Embryonic facial prominence (tissue), 1 donor: Measurements from ENCODE around the gene LRCH4.

Experiments used
- DNase-seq: peaks from one replicate; pipeline ENCODE4 v3.0.0-alpha.2; 2016; ENCODE audit errors: extremely low spot score

The LRCH4 gene

DNA sequence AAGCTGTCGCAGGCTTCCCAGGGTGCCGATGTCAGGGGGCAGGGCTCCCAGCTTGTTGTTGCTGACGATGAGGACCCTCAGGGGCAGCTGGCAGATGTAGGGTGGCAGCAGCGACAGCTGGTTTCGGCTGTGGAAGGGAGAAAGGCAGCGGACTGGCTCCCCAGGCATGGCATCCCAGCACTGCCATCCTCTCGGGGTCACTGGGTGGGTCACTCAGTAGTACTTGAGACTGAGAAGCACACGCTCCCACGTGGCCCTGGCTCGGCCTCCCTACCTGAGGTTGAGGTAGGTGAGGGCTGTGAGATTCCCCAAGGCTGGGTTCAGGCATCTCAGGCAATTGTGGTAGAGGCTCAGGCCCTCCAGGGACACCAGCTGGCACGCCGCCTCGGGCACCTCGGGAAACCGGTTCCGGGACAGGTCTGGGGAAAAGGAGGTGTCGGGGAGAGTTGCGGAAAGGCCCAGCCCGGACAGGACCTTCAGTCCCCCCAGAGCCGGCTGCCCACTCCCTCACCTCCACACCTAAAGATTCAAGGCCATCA is 3.8 kb downstream of the LRCH4 start:
- DNase-seq, result no peak

DNA sequence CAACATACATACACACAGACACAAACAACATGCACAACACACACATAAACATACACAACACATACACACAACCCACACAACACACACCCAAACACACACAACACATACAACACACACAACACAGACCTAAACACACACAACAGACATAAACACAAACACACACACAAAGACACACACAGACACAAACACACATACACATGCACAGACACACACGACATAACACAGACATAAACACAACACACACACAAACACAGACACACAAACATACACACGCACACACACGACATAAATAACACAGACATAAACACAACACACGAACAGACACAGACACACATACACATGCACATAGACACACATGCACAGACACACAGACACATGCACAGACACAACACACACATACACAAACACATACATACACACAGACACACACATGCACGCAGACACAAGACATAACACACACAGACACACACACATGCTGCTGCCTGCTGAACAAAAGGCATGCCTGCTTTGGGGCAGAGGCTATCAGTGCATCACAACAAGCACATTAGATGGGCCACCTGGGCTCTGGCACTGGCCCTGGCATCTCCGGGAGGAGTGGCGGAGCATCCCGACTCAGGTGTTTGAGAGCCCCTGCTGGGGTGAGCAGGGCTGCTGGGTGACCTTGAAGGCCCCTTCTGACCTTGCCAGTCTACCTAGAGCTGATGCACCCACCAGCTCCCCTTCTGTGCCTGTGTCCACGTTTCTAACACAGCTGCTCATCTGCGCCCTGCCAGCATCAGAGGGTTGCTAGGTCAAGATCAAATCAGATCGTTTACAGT is 5.3 kb downstream of the LRCH4 start:
- no peak for DNase-seq

DNA sequence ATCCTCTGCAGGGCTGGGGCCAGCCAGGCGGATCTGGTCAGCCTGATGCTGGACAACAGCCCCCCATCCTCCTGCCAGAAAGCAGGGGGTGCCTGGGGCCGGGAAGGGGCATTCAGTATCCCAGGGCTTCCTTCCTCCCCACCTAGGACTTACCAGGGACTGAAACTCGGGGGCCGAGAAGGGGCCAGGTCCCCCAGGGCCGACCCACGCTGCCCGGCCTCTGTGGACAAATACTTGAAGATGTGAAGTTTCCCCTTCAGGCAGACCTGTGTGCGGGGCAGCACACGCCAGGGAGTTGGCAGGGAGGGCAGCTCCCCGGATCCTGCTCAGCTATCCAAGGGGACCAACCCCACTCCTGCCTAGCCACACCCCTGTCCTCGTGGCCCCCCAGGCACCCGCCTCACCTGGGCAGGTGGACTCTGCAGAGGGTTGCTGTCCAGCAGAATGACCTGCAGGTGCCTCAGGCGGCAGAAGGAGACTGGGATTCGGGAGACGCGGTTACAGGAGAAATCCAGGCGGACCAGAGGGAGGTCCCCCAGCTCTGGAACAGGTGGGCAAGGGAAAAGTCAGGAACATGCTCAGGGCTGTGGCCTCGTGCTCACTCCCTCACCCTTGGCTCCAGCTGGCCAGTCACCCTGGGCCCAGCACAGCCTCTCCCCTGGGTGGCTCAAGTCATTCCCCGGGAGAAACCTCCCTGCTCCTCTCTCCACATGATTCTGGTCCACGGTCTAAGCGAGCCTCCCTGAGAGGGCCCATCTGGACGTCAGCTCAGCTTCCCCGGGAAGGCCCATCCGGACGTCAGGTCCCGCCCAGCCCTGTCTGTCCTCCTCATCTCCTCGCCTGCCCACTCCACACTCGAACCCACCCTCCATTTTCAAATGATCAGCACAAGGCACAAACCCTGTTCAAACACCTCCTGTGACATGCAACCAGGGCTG is 7.4 kb downstream of the LRCH4 start:
- no peak for DNase-seq

DNA sequence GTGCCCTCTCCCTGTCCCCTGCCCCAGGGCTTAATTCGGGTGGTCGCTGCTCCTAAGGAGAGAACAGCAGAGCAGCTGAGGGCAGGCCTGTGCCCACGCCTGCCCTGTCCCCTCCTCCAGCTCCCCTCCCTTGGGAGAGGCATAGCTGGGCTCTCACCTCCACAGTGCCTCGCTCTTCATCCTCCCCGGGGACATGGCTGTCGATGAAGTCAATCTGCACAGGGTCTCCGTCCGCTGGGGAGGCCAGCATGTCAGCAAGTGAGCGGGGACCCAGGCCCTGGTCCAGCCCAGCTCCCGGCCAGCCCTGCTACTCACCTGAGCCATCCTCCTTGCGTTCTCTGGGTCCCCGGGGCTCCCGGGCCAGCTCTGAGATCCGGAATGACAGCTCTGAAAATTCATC is 8.4 kb downstream of the LRCH4 start:
- no peak for DNase-seq

DNA sequence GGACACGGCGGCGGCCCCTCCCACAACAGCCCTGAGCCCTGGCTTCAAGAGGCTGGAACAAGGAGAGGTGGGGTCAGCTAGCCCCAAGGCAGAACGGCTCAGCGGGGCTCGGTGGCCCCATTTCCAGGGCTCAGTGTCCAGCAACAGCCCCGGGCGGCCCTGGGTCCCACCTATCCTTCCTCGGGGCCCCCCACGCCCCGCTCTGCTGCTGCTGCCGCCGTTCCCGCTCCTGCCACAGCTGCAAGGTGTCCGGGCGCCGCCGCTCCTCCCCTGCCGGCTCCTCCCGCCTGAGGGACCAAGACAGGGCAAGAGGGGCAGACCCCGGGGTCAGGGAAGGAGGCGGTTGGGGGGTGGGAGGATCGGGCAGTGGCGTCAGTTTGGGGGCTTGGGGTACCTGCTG is 8.8 kb downstream of the LRCH4 start:
- DNase-seq, result no peak

DNA sequence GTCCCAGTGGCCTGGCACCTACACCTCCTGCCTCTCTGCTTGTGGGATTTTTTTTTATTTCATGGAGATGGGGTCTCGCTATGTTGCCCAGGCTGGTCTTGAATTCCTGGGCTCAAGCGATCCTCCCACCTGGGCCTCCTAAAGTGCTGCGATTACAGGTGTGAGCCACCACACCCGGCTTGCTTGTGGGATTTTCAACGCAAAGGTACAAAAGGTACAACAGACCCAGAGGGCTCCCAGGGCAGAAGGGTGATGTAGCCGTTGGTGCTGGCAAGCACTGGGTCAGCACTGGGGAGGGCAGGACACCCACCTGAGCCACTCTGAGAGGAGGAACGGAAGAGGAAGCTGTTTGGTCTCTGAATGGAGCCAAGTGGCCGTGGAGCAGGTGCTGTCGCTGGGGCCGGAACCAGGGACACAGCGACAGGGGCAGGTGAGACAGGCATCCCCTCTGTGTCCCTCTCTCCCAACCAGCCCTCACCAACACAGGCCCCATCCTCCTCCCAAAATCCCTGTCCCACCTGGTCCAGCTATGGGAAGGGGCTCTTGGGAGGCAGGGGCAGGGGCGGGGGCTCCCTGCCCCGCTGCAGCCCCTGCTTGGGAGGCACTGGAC is 9.4 kb downstream of the LRCH4 start:
- no peak for DNase-seq

DNA sequence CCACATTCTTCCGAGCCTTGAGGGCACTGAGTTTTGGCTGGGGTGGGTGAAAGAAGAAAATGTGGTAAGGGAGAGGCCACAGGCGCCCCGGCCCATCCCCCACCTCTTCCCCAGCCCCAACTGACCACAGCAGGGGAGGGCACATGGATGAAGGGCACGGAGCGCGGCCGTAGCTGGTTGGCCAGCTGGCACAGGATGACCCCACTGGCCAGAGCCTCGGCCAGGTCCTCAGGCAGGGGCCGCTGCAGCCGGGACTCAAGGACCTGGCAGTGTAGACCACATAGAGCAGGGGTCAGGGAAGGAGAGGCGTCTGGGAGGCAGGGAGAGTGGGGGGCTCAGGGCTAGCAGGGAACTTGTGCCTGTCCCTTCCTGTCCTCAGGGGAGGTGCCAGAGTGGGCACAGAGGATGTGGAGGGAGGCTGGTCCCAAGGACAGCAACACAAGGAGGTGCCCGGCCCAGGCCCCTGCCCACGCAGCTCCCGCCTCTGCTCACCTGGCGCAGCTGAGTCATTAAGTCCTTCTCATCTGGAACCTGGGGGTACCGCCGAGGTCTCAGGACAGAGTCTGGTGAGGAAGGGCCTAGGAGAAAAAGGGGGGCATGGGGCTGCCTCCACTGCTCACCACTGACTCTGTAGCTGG is 10.1 kb downstream of the LRCH4 start:
- DNase-seq, result no peak

DNA sequence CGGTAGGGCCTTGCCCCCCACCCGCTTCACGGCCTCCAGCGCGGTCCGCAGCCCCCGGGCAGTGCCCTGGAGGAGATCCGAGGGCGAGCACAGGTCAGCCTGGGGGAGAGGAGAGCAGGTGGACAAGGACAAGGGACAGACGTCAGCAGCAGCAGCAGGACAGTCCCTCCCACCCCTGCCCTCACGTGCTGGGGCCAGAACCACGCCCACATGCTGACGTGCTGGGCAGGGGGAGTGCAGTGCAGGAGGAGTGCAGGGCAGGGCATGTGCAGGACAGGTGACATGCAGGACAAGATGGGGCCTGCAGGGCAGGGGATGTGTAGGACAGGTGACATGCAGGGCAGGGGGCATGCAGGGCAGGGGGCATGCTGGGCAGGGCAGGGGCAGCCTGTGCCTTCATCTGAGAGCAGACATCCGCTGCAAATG is 10.7 kb downstream of the LRCH4 start:
- DNase-seq, result no peak

DNA sequence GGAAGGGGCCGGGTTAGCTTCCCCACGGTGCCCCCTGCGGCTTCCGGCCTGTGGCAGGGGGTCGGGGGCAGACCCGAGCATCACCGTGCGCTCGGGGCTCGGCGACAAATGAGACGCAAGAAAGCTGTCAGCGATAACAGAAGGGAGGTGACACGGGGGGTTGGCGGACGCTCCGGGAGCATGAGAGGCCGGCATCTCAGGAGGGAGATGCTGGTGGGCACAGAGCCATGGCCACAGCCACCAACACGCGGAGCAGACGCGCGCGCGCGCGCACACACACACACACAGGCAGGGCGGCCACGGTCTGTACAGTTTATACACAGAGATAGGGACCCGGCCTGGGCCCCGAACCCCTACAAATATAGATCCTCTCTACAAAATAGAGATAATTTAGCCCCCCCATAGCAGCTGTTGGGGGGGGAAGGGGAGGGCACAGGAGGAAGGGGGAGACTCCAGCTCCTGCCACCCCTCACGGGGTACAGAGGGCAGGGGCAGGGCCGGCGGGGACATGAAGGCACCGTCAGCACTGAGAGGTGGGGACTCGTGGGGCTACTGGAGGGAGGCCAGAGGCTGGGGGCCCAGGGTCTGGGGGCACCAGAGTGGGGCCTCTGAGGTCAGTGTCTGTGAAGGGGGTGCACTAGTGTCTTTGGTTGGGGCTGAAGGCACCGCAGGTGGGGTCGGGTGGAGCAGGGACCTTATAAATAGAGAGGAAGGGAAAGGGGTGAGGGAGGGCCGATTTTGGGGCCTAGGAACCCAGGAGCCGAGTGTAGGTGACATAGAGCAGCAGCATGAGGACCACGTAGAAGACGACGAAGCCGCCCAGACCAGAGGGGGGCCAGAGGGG is 11.3 kb downstream of the LRCH4 start:
- no peak for DNase-seq

DNA sequence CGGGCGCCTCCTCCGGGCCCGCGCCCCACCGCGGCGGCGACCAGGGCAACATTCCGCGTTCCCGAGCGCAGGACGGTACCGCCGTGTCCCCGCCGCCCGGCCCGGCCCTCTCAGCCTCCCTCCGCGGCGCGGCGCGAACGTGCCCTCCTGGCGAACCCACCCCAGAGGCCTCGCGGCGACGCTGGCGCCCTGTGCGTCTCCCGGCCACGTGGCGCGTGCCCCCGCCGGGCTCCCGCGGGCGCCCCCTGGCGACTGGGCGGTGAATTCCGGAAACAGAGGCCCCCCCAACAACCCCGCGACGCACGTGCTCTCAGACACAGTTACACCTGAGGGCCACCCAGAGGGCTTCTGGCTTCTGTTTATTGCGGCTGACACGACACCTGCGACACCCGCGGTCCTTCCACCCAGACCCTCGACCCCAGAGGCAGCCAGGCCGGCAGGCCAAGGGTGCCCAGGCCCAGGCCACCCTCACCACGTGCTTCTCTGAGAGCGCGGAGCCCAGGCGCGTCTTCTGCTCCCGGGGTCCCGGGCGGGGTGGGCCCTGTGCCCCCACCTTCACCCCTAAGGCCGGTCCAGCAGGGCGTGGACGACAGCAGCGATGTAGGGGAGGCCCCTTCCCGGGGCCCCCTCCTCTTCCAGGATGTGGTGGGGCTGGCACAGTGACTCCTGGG is 12.1 kb downstream of the LRCH4 start, which contains the start of gene SAP25:
Gene SAP25, minus strand, starts transcription at position 210 of the 671 bp plus-strand sequence. Its CDS starts 158 bp downstream, at position 52.
- DNase-seq, result no peak

DNA sequence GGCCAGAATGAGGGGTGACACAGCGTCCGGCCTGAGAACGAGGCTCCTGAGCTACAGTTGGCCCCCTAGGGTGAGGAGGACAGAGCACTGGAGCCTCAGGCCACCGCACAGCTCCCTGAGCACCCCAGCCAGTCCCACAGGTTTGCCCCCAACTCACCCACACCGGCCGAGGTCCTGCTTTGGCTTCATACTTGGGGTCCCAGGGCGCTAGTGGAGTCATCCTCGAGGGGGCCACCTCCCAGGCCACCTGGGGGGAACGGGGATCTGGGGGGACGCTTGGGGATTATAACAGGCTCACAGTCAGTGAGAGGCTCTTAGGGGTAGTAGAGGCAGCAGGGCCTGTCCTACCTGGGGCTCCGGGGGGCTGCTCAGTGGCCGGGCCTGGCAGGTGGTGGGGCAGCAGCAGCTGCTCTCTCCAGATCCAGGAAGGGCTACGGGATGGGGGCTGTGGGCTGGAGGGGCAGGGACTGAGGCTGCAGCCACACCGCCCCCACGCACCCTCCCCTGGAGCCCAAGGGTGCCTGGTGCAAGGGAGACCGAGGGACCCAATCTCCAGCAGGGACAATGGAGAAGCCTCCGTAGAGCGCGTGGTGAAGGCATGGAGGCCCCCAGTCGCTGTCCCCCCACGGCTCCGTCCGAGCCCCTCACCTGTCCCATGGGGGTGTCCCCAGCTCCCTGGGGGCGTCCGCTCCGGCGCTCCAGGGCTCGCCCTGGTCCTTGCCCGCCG is 12.8 kb downstream of the LRCH4 start:
- DNase-seq, result no peak

DNA sequence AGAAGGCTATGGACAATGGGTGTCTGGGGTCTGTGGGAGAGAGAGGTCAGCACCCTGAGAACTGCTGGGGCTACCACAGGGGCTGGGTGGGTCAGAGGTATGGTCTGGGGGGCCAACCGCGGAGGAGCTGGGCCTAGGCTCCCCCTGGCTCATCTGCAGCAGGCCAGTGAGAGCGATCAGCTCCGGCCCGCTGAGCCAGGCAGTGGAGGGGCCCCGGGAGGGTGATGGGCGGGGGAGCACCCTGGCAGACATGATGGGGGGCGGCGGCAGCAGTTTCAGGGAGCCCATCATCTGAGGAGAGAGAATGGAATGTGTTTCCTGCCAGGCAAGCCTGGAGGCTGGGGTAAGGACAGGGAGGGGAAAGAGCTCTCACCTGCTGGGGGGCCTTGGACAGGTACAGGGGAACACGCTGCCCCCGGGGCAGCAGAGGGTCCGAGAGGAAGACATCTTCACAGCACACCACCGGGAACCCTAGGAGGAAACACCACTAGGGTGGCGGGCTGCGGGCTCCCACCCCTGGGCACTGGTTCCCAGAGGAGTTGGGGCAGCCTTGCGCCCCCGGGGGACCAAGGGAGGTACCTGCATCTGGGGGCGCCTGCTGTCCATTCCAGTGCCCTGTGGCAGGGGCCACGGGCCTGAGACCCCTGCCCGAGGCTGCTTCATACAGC is 13.5 kb downstream of the LRCH4 start:
- no peak for DNase-seq

DNA sequence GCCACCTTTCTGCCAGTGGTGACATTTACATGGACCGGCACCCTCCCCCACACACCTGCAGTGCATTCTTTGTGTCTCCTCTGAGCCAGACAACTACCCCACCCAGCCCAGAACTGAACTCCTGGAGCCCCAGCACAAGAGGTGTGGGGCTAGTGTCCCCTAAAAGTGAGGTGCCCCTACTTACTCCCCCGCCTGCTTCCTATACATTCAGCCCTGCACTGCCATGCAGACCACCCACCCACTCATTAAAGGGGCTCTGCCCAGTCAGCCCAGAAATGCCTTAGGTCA is 14.2 kb downstream of the LRCH4 start:
- no peak for DNase-seq

DNA sequence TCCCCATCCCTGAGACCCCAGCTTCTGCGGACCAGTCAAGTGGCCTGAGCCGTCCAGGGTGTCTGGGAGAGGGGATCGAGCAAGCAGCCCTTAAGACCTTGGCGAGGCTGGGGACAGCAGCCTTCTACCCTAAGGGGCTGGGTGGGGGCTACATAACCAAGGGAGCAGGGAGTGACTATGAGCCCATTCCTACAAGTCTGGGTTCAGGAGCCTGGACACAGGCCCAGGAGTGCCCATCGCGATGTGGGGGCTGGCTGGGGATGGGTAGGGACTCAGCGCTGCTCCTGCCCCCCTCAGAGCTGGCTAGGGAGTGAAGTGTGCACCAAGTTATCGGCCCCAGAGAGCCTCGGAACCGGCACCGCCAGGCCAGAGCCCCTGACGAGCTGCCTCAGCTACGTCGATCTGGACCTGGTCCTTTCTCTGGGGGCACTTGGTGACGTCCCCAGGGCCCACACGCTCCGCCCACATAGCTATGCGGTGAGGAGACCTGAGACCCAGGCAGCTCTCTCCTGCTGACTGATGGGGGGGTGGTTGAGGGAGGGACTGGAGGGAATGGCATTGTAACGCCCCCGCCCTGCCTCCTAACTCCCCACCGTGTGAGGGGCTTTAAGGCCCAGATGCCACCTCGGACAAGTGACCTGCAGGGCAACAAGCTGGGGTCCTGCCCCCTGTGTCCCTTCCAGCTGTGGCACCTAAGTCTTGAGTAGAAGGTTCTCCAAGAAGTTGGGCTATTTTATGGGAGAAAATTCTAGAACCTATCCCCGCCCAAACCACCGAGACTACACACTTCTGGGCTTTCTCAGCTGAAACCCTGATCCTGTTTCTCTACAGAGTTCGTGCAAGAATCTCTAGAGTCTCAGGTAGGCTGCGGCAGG is 14.7 kb downstream of the LRCH4 start:
- no peak for DNase-seq

DNA sequence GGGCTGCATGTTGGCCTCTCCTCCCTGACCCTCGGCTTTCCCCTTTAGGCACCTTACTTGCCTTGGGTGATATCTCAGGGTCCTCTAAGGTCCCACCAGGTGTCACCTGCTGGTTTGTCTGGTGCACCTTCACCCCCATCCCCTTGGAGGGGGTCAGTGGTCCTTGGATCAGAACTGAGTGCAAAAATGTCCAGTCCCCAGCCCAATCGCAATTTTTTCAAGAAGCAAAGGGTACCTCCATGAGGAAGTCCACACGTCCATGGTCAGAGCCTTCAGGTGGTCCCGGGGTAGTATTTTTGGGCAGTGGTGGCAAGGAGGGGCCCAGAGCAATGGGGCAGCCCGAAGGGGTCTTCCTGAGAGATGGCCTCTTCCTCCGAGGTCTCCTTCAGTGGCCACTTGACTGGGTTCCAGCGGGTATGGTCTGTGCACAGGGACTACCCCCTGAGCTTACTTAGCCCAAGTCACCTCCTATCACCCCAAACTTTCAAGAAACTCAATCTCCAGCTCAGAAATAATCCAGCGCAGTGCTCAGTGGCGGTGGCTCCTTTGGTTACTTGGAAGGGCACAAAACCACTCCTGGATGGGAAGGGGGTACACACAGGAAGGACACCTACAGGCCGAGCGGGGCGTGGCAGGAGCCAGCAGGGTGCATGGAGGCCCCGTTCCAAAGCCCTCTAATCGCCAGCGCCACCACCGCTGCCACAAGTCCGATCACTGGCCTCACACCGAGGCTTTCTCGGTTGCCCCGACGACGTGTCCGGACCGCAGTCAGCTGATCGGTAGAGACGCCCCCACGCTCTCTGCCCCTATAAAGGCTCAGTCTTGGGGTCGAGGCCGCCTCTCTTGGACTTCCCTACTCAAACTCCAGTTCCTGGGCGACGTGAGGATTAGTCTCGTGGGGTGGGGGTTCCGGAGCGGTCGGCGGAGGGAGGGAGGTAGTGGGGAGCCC is 16.8 kb downstream of the LRCH4 start:
- no peak for DNase-seq

DNA sequence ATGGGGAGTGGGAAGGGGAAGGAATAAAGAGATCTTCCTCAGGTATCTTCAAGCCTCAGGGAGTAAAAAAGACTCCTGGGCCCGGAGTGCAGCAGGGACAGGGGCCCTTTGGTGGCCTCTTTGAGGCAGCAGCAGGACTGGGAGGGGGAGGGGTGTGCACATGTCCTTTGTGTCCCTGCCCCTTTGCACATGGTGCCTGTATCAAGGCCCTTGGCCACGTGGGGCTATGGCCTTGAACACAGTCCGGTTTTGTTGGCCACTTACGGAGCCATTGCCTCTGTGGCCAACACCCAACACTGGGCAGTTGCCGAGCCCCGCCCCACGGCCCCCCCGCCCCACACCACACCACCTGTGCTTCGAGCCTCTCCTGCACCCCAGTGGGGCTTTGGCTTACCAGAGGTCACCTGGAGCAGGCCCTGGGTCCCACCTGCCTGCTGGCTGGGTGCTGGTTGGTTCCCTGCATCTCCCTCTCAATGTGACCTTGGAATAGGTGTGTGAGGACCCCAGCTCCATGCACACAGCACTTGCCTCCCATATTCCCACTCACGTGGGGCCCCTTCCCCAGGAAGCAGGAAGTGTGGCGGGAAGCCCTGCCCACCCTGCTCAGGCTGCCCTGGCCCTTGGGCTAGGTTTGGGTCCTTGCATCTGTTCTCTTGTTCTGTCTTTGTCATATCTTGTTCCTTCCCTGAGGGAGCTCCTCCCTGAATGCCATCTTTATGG is 17.6 kb downstream of the LRCH4 start:
- no peak for DNase-seq
